Mesothelial cell of epicardium (in vitro differentiated cells): ENCODE data around the gene ZBTB8OS. TPM values are rescaled to one million over a fixed set of nuclear protein-coding genes. Genes with fewer than 3 reads are reported as not detected.

ENCODE experiments used
- DNase-seq, 2 experiments: peaks; one replicate each; pipeline ENCODE4 v3.0.0; 2021; ENCODE audit warnings: low spot score in 2 of 2; ENCODE audit not compliant: unreplicated experiment in 2 of 2
- H3K27ac Mint-ChIP-seq: 2 replicates; pipeline ENCODE4 v1.8.0; 2021; ENCODE audit warnings: mixed read lengths
- H3K27me3 Mint-ChIP-seq: 2 replicates; pipeline ENCODE4 v1.8.0; 2021; ENCODE audit warnings: low read depth, mixed read lengths
- H3K36me3 Mint-ChIP-seq: 2 replicates; pipeline ENCODE4 v1.8.0; 2021; ENCODE audit warnings: mixed read lengths
- H3K4me1 Mint-ChIP-seq: 2 replicates; pipeline ENCODE4 v1.8.0; 2021; ENCODE audit warnings: mixed read lengths
- H3K4me3 Mint-ChIP-seq: 2 replicates; pipeline ENCODE4 v1.8.0; 2021; ENCODE audit warnings: mild to moderate bottlenecking, moderate library complexity, mixed read lengths
- H3K9me3 Mint-ChIP-seq: 2 replicates; pipeline ENCODE4 v1.8.0; 2021; ENCODE audit warnings: mixed read lengths
- CTCF ChIP-seq: fragments of 200-600 bp; sonication (generic); IDR thresholded peaks from one replicate; pipeline ENCODE4 v1.5.0; 2021; ENCODE audit warnings: antibody characterized with exemption; ENCODE audit not compliant: unreplicated experiment
- total RNA-seq: library from RNA; stranded (reverse); gene quantifications from 3 replicates; pipeline ENCODE4 v1.2.1, GENCODE V29; 2021

The ZBTB8OS gene
- total RNA-seq, 1 donor from 2014 or later: 41.3 TPM

GRCh38 chr1:32627596-32628162 is 22.7 kb downstream of the ZBTB8OS start:
- peaks cover 14% of the 10 kb centered on the region for H3K36me3 Mint-ChIP-seq
- no peak overlapping the region for H3K27ac Mint-ChIP-seq
- no peak for TF ChIP-seq CTCF
- no peak overlapping the region for H3K4me3 Mint-ChIP-seq
- no peaks in the 10 kb centered on the region for H3K9me3 Mint-ChIP-seq
- no peak for DNase-seq
- no peaks in the 10 kb centered on the region for H3K27me3 Mint-ChIP-seq
- no peaks in the 10 kb centered on the region for H3K4me1 Mint-ChIP-seq

GRCh38 chr1:32626176-32626575 is 24.2 kb downstream of the ZBTB8OS start:
- Mint-ChIP-seq H3K36me3 (peaks cover 19% of the 10 kb centered on the region), H3K9me3 (no peaks in the 10 kb centered on the region), H3K4me3 (no peak overlapping the region), H3K27me3 (no peaks in the 10 kb centered on the region), H3K27ac (no peak overlapping the region), H3K4me1 (no peaks in the 10 kb centered on the region)
- no peak for TF ChIP-seq CTCF
- DNase-seq: no peak

GRCh38 chr1:32623775-32624174 is 26.6 kb downstream of the ZBTB8OS start:
- no peak for DNase-seq
- H3K9me3 Mint-ChIP-seq: no peaks in the 10 kb centered on the region
- H3K4me1 Mint-ChIP-seq: no peaks in the 10 kb centered on the region
- peaks cover 20% of the 10 kb centered on the region for H3K36me3 Mint-ChIP-seq
- H3K4me3 Mint-ChIP-seq: no peak overlapping the region
- H3K27me3 Mint-ChIP-seq: no peaks in the 10 kb centered on the region
- no peak for TF ChIP-seq CTCF
- H3K27ac Mint-ChIP-seq: no peak overlapping the region

- H3K36me3 Mint-ChIP-seq: peaks cover 22% of the 10 kb centered on the region
- no peaks in the 10 kb centered on the region for H3K4me1 Mint-ChIP-seq
- H3K27me3 Mint-ChIP-seq: no peaks in the 10 kb centered on the region
- DNase-seq: no peak
- TF ChIP-seq CTCF: no peak
- H3K9me3 Mint-ChIP-seq: no peaks in the 10 kb centered on the region
- no peak overlapping the region for H3K27ac Mint-ChIP-seq
- no peak overlapping the region for H3K4me3 Mint-ChIP-seq
Measured at GRCh38 chr1:32622806-32623681, 27.3 kb downstream of the ZBTB8OS start.

- Mint-ChIP-seq H3K36me3 (peaks cover 24% of the 10 kb centered on the region), H3K4me3 (no peak overlapping the region), H3K27ac (no peak overlapping the region), H3K27me3 (no peaks in the 10 kb centered on the region), H3K4me1 (no peaks in the 10 kb centered on the region), H3K9me3 (no peaks in the 10 kb centered on the region)
- DNase-seq: no peak
- TF ChIP-seq CTCF: no peak
Measured at GRCh38 chr1:32622205-32622604, 28.1 kb downstream of the ZBTB8OS start.
